ENCODE data around the gene ZNF148. TPM values are rescaled to one million over a fixed set of nuclear protein-coding genes. Genes with fewer than 3 reads are reported as not detected.

Gene ZNF148
- total RNA-seq, 1 donor from 2014 or later = 16.5 TPM

GRCh38 chr3:125319765-125320164, 55.4 kb downstream of the ZNF148 start:
- intact Hi-C loops (cut with DNase I) = no loop called here
- DNase-seq (ENCODE audit: extremely low spot score in 2 of 2) = no peak

GRCh38 chr3:125318871-125319270, 56.3 kb downstream of the ZNF148 start:
- DNase-seq (ENCODE audit: extremely low spot score in 2 of 2) = no peak
- Histone ChIP-seq H3K4me1 (no peaks in the 10 kb centered on the region), H3K27ac (no peak overlapping the region), H3K27me3 (no peaks in the 10 kb centered on the region), H3K36me3 (peaks cover 0 to 7% of the 10 kb centered on the region in 2 donors), H3K9me3 (no peaks in the 10 kb centered on the region), H3K4me3 (no peak overlapping the region)
- TF ChIP-seq POLR2A (IDR thresholded peaks at IDR 0.05) (no peak), POLR2AphosphoS5 (IDR thresholded peaks at IDR 0.05; ENCODE audit: insufficient read depth in 1 of 2, low read depth in 1 of 2) (no peak), CTCF (IDR thresholded peaks at IDR 0.05) (no peak)
- intact Hi-C loops (cut with DNase I) = no loop called here

More at GRCh38 chr3:125319765-125320164, 55.4 kb downstream of the ZNF148 start:
- Histone ChIP-seq H3K4me1 (no peaks in the 10 kb centered on the region), H3K27ac (no peak overlapping the region), H3K9me3 (no peaks in the 10 kb centered on the region), H3K36me3 (peaks cover 0 to 7% of the 10 kb centered on the region in 2 donors), H3K27me3 (no peaks in the 10 kb centered on the region), H3K4me3 (no peak overlapping the region)
- TF ChIP-seq CTCF (IDR thresholded peaks at IDR 0.05) (no peak), POLR2AphosphoS5 (IDR thresholded peaks at IDR 0.05; ENCODE audit: insufficient read depth in 1 of 2, low read depth in 1 of 2) (no peak), POLR2A (IDR thresholded peaks at IDR 0.05) (no peak)

GRCh38 chr3:125318167-125318865, 56.8 kb downstream of the ZNF148 start:
- TF ChIP-seq CTCF (IDR thresholded peaks at IDR 0.05) (no peak), POLR2AphosphoS5 (IDR thresholded peaks at IDR 0.05; ENCODE audit: insufficient read depth in 1 of 2, low read depth in 1 of 2) (no peak), POLR2A (IDR thresholded peaks at IDR 0.05) (no peak)
- Histone ChIP-seq H3K4me1 (no peaks in the 10 kb centered on the region), H3K4me3 (no peak overlapping the region), H3K36me3 (peaks cover 0 to 2% of the 10 kb centered on the region in 2 donors), H3K9me3 (no peaks in the 10 kb centered on the region), H3K27ac (no peak overlapping the region), H3K27me3 (no peaks in the 10 kb centered on the region)
- intact Hi-C loops (cut with DNase I) = no loop called here
- no peak for DNase-seq (ENCODE audit: extremely low spot score in 2 of 2)

- Histone ChIP-seq H3K9me3 (no peaks in the 10 kb centered on the region), H3K27ac (no peak overlapping the region), H3K4me1 (no peaks in the 10 kb centered on the region), H3K36me3 (no peaks in the 10 kb centered on the region), H3K4me3 (no peak overlapping the region), H3K27me3 (no peaks in the 10 kb centered on the region)
- DNase-seq (ENCODE audit: extremely low spot score in 2 of 2) = no peak
- no peak for TF ChIP-seq CTCF (IDR thresholded peaks at IDR 0.05)
- no peak for TF ChIP-seq POLR2AphosphoS5 (IDR thresholded peaks at IDR 0.05; ENCODE audit: insufficient read depth in 1 of 2, low read depth in 1 of 2)
- no peak for TF ChIP-seq POLR2A (IDR thresholded peaks at IDR 0.05)
- intact Hi-C loops (cut with DNase I) = no loop called here
Measured at GRCh38 chr3:125317761-125318160, 57.4 kb downstream of the ZNF148 start.

- Histone ChIP-seq H3K27ac (no peak overlapping the region), H3K9me3 (no peaks in the 10 kb centered on the region), H3K4me1 (no peaks in the 10 kb centered on the region), H3K4me3 (no peak overlapping the region), H3K27me3 (no peaks in the 10 kb centered on the region), H3K36me3 (no peaks in the 10 kb centered on the region)
- intact Hi-C loops (cut with DNase I) = no loop called here
- TF ChIP-seq POLR2AphosphoS5 (IDR thresholded peaks at IDR 0.05; ENCODE audit: insufficient read depth in 1 of 2, low read depth in 1 of 2) (no peak), CTCF (IDR thresholded peaks at IDR 0.05) (no peak), POLR2A (IDR thresholded peaks at IDR 0.05) (no peak)
- no peak for DNase-seq (ENCODE audit: extremely low spot score in 2 of 2)
Measured at GRCh38 chr3:125316949-125317348, 58.2 kb downstream of the ZNF148 start.
